CD8-positive, alpha-beta memory T cell (primary cell): ENCODE measurements around the gene DPYD. TPM values are rescaled to one million over a fixed set of nuclear protein-coding genes. Genes with fewer than 3 reads are reported as not detected.

Experiments used
- CTCF ChIA-PET: fragments of 350-600 bp; sonication (Branson Sonifier 250); formaldehyde crosslinking; loops from one replicate; lab custom pipeline; 2021; ENCODE audit warnings: antibody characterized with exemption; lab: Charles Lee
- POLR2A ChIA-PET: fragments of 350-600 bp; sonication (Branson Sonifier 250); formaldehyde crosslinking; loops from one replicate; lab custom pipeline; 2021; ENCODE audit warnings: antibody characterized with exemption; lab: Charles Lee
- DNase-seq, 5 donors: peaks; one replicate each; pipeline versions ENCODE4 v3.0.0 to v3.0.0-alpha.2; 2020 to 2022; ENCODE audit warnings: mixed read lengths in 1 of 5
- H3K27ac ChIP-seq: one replicate; pipeline ENCODE4 v1.7.0; 2013; ENCODE audit warnings: low read depth, mild to moderate bottlenecking, low read length, moderate library complexity
- H3K27me3 ChIP-seq: 2 replicates; pipeline ENCODE4 v1.7.0; 2013; ENCODE audit warnings: low read length, mild to moderate bottlenecking; ENCODE audit not compliant: insufficient read depth, poor library complexity, severe bottlenecking
- H3K36me3 ChIP-seq: 2 replicates; pipeline ENCODE4 v1.7.0; 2013; ENCODE audit warnings: mild to moderate bottlenecking, low read length, moderate library complexity; ENCODE audit not compliant: insufficient read depth
- H3K4me1 ChIP-seq: 2 replicates; pipeline ENCODE4 v1.7.0; 2013; ENCODE audit warnings: mild to moderate bottlenecking, low read length, moderate library complexity; ENCODE audit not compliant: insufficient read depth
- H3K4me3 ChIP-seq: 2 replicates; pipeline ENCODE4 v1.7.0; 2013; ENCODE audit warnings: mild to moderate bottlenecking, low read length
- H3K9me3 ChIP-seq: 2 replicates; pipeline ENCODE4 v1.7.0; 2013; ENCODE audit warnings: mild to moderate bottlenecking, low read length
- H3K27ac Mint-ChIP-seq, 8 donors: one replicate each; pipeline ENCODE4 v1.8.0; 2020 to 2021; ENCODE audit warnings: mixed read lengths in 8 of 8, mild to moderate bottlenecking in 6 of 8, inconsistent platforms in 3 of 8, moderate library complexity in 3 of 8
- H3K27me3 Mint-ChIP-seq, 2 donors: one replicate each; pipeline ENCODE4 v1.8.0; 2020 to 2021; ENCODE audit warnings: mixed read lengths in 2 of 2, mild to moderate bottlenecking in 1 of 2, moderate library complexity in 1 of 2
- H3K36me3 Mint-ChIP-seq, 3 donors: one replicate each; pipeline ENCODE4 v1.8.0; 2020 to 2021; ENCODE audit warnings: mixed read lengths in 3 of 3, inconsistent platforms in 1 of 3, mild to moderate bottlenecking in 1 of 3
- H3K4me1 Mint-ChIP-seq, 3 donors: one replicate each; pipeline ENCODE4 v1.8.0; 2020 to 2021; ENCODE audit warnings: mixed read lengths in 3 of 3, inconsistent platforms in 1 of 3, mild to moderate bottlenecking in 1 of 3
- H3K4me3 Mint-ChIP-seq, 7 donors: one replicate each; pipeline ENCODE4 v1.8.0; 2020 to 2021; ENCODE audit warnings: mixed read lengths in 7 of 7, mild to moderate bottlenecking in 6 of 7, moderate library complexity in 4 of 7, inconsistent platforms in 2 of 7
- H3K9me3 Mint-ChIP-seq, 5 donors: one replicate each; pipeline ENCODE4 v1.8.0; 2020 to 2022; ENCODE audit warnings: mixed read lengths in 5 of 5, mild to moderate bottlenecking in 3 of 5, moderate library complexity in 2 of 5, inconsistent platforms in 1 of 5
- polyA plus RNA-seq: library from polyadenylated mRNA; unstranded; fragments of 300-500 nt; fragmentation: Illumina TruSeq; gene quantifications from one replicate; pipeline ENCODE4 v1.2.3, GENCODE V29; 2021
- total RNA-seq, 2 experiments: library from RNA; stranded (reverse); gene quantifications; one replicate each; pipeline ENCODE4 v1.2.3, GENCODE V29; 2021

Gene DPYD
- total and polyA plus RNA-seq, 3 experiments from 2014 or later, result 9.6 to 43.9 (median 10.3) TPM

GRCh38 chr1:97308131-97308530 is 612.7 kb downstream of the DPYD start:
- peaks cover 3% of the 10 kb centered on the region for H3K36me3 ChIP-seq
- Mint-ChIP-seq H3K4me3 (no peak overlapping the region), H3K27me3 (no peaks in the 10 kb centered on the region), H3K4me1 (no peaks in the 10 kb centered on the region), H3K9me3 (peaks cover 0 to 3% (median 0%) of the 10 kb centered on the region in 5 donors), H3K36me3 (peaks cover 20 to 36% (median 23%) of the 10 kb centered on the region in 3 donors), H3K27ac (no peak overlapping the region)
- no peaks in the 10 kb centered on the region for H3K4me1 ChIP-seq
- ChIA-PET CTCF (no interaction called here), POLR2A (no interaction called here)
- DNase-seq, result no peak
- H3K27me3 ChIP-seq, result no peaks in the 10 kb centered on the region
- no peak overlapping the region for H3K27ac ChIP-seq
- no peaks in the 10 kb centered on the region for H3K9me3 ChIP-seq
- H3K4me3 ChIP-seq, result no peak overlapping the region

- peaks cover 20 to 40% (median 27%) of the 10 kb centered on the region in 3 donors for H3K36me3 Mint-ChIP-seq
- Histone ChIP-seq H3K27me3 (no peaks in the 10 kb centered on the region), H3K27ac (no peak overlapping the region), H3K9me3 (no peaks in the 10 kb centered on the region), H3K4me1 (no peaks in the 10 kb centered on the region), H3K36me3 (peaks cover 3% of the 10 kb centered on the region), H3K4me3 (no peak overlapping the region)
- POLR2A ChIA-PET, result no interaction called here
- no peak overlapping the region for H3K27ac Mint-ChIP-seq
- no peak for DNase-seq
- no peak overlapping the region for H3K4me3 Mint-ChIP-seq
- no peaks in the 10 kb centered on the region for H3K4me1 Mint-ChIP-seq
- no peaks in the 10 kb centered on the region for H3K27me3 Mint-ChIP-seq
- peaks cover 0 to 3% (median 0%) of the 10 kb centered on the region in 5 donors for H3K9me3 Mint-ChIP-seq
- CTCF ChIA-PET, result no interaction called here
These were observed 613.3 kb downstream of the DPYD start for GRCh38 chr1:97307568-97307967.

GRCh38 chr1:97307151-97307550 is 613.7 kb downstream of the DPYD start:
- Histone ChIP-seq H3K4me3 (no peak overlapping the region), H3K36me3 (peaks cover 3% of the 10 kb centered on the region), H3K4me1 (no peaks in the 10 kb centered on the region), H3K27me3 (no peaks in the 10 kb centered on the region), H3K9me3 (no peaks in the 10 kb centered on the region), H3K27ac (no peak overlapping the region)
- H3K4me1 Mint-ChIP-seq, result no peaks in the 10 kb centered on the region
- H3K27me3 Mint-ChIP-seq, result no peaks in the 10 kb centered on the region
- no peak overlapping the region for H3K27ac Mint-ChIP-seq
- no peak for DNase-seq
- peaks cover 23 to 39% (median 28%) of the 10 kb centered on the region in 3 donors for H3K36me3 Mint-ChIP-seq
- POLR2A ChIA-PET, result no interaction called here
- CTCF ChIA-PET, result no interaction called here
- no peak overlapping the region for H3K4me3 Mint-ChIP-seq
- peaks cover 0 to under 1% (median 0%) of the 10 kb centered on the region in 5 donors for H3K9me3 Mint-ChIP-seq

GRCh38 chr1:97306504-97306903 is 614.3 kb downstream of the DPYD start:
- peaks cover 22 to 42% (median 28%) of the 10 kb centered on the region in 3 donors for H3K36me3 Mint-ChIP-seq
- H3K4me3 Mint-ChIP-seq, result no peak overlapping the region
- no peaks in the 10 kb centered on the region for H3K9me3 Mint-ChIP-seq
- no peaks in the 10 kb centered on the region for H3K27me3 Mint-ChIP-seq
- Histone ChIP-seq H3K27me3 (no peaks in the 10 kb centered on the region), H3K9me3 (no peaks in the 10 kb centered on the region), H3K4me1 (no peaks in the 10 kb centered on the region), H3K27ac (no peak overlapping the region), H3K36me3 (peaks cover 3% of the 10 kb centered on the region), H3K4me3 (no peak overlapping the region)
- no peaks in the 10 kb centered on the region for H3K4me1 Mint-ChIP-seq
- ChIA-PET CTCF (no interaction called here), POLR2A (no interaction called here)
- H3K27ac Mint-ChIP-seq, result peak overlapping the region in 1 of 8 donors; percentile 6
- DNase-seq, result no peak

GRCh38 chr1:97304366-97304765 is 616.5 kb downstream of the DPYD start:
- Histone ChIP-seq H3K36me3 (peaks cover 3% of the 10 kb centered on the region), H3K9me3 (no peaks in the 10 kb centered on the region)
- H3K4me1 Mint-ChIP-seq, result no peaks in the 10 kb centered on the region

GRCh38 chr1:97298966-97299365 is 621.9 kb downstream of the DPYD start:
- H3K27me3 Mint-ChIP-seq, result no peaks in the 10 kb centered on the region
- Histone ChIP-seq H3K4me3 (no peak overlapping the region), H3K4me1 (no peaks in the 10 kb centered on the region), H3K9me3 (no peaks in the 10 kb centered on the region), H3K36me3 (no peaks in the 10 kb centered on the region), H3K27ac (no peak overlapping the region), H3K27me3 (no peaks in the 10 kb centered on the region)
- peaks cover 10 to 44% (median 30%) of the 10 kb centered on the region in 3 donors for H3K36me3 Mint-ChIP-seq
- no peak overlapping the region for H3K4me3 Mint-ChIP-seq
- no peaks in the 10 kb centered on the region for H3K4me1 Mint-ChIP-seq
- H3K9me3 Mint-ChIP-seq, result no peaks in the 10 kb centered on the region
- H3K27ac Mint-ChIP-seq, result no peak overlapping the region
- DNase-seq, result no peak
- ChIA-PET POLR2A (no interaction called here), CTCF (no interaction called here)

More at GRCh38 chr1:97304366-97304765, 616.5 kb downstream of the DPYD start:
- peaks cover 20 to 45% (median 31%) of the 10 kb centered on the region in 3 donors for H3K36me3 Mint-ChIP-seq
- ChIA-PET CTCF (no interaction called here), POLR2A (no interaction called here)
- no peaks in the 10 kb centered on the region for H3K4me1 ChIP-seq
- H3K4me3 Mint-ChIP-seq, result no peak overlapping the region
- no peaks in the 10 kb centered on the region for H3K27me3 ChIP-seq
- no peak overlapping the region for H3K27ac Mint-ChIP-seq
- no peaks in the 10 kb centered on the region for H3K9me3 Mint-ChIP-seq
- H3K4me3 ChIP-seq, result no peak overlapping the region
- H3K27me3 Mint-ChIP-seq, result no peaks in the 10 kb centered on the region
- DNase-seq, result no peak
- no peak overlapping the region for H3K27ac ChIP-seq

GRCh38 chr1:97297611-97298010 is 623.2 kb downstream of the DPYD start:
- no peaks in the 10 kb centered on the region for H3K4me1 Mint-ChIP-seq
- no peaks in the 10 kb centered on the region for H3K4me1 ChIP-seq
- H3K27ac Mint-ChIP-seq, result no peak overlapping the region
- no peaks in the 10 kb centered on the region for H3K27me3 ChIP-seq
- no peak overlapping the region for H3K4me3 Mint-ChIP-seq
- H3K36me3 Mint-ChIP-seq, result peaks cover 16 to 48% (median 31%) of the 10 kb centered on the region in 3 donors
- H3K9me3 ChIP-seq, result no peaks in the 10 kb centered on the region
- peaks cover 0 to under 1% (median under 1%) of the 10 kb centered on the region in 5 donors for H3K9me3 Mint-ChIP-seq
- no peak for DNase-seq
- no peaks in the 10 kb centered on the region for H3K27me3 Mint-ChIP-seq
- ChIA-PET CTCF (no interaction called here), POLR2A (no interaction called here)
- H3K4me3 ChIP-seq, result no peak overlapping the region
- H3K27ac ChIP-seq, result no peak overlapping the region
- no peaks in the 10 kb centered on the region for H3K36me3 ChIP-seq

- Mint-ChIP-seq H3K27me3 (no peaks in the 10 kb centered on the region), H3K4me1 (peaks cover 0 to 2% (median 0%) of the 10 kb centered on the region in 3 donors), H3K4me3 (no peak overlapping the region), H3K9me3 (peaks cover 2 to 19% (median 8%) of the 10 kb centered on the region in 5 donors), H3K36me3 (peaks cover 18 to 47% (median 25%) of the 10 kb centered on the region in 3 donors), H3K27ac (no peak overlapping the region)
- no peak overlapping the region for H3K27ac ChIP-seq
- no peaks in the 10 kb centered on the region for H3K4me1 ChIP-seq
- ChIA-PET POLR2A (no interaction called here), CTCF (no interaction called here)
- H3K9me3 ChIP-seq, result no peaks in the 10 kb centered on the region
- no peak for DNase-seq
- no peaks in the 10 kb centered on the region for H3K27me3 ChIP-seq
- H3K4me3 ChIP-seq, result no peak overlapping the region
- H3K36me3 ChIP-seq, result no peaks in the 10 kb centered on the region
These were observed 638.9 kb downstream of the DPYD start for GRCh38 chr1:97281962-97282361.
